Nephron progenitor cell (in vitro differentiated cells): Measurements from ENCODE around the gene CRELD1.

Experiments used
- DNase-seq: peaks from one replicate; pipeline ENCODE4 v3.0.0; 2021
- H3K27ac Mint-ChIP-seq: 2 replicates; pipeline ENCODE4 v1.8.0; 2021; ENCODE audit warnings: mild to moderate bottlenecking, moderate library complexity, mixed read lengths
- H3K27me3 Mint-ChIP-seq: 2 replicates; pipeline ENCODE4 v1.8.0; 2021; ENCODE audit warnings: mild to moderate bottlenecking, low read depth, mixed read lengths; ENCODE audit not compliant: poor library complexity
- H3K36me3 Mint-ChIP-seq: 2 replicates; pipeline ENCODE4 v1.8.0; 2021; ENCODE audit warnings: low read depth, mixed read lengths
- H3K4me1 Mint-ChIP-seq: 2 replicates; pipeline ENCODE4 v1.8.0; 2021; ENCODE audit warnings: mixed read lengths
- H3K4me3 Mint-ChIP-seq: 2 replicates; pipeline ENCODE4 v1.8.0; 2021; ENCODE audit warnings: mild to moderate bottlenecking, moderate library complexity, mixed read lengths
- H3K9me3 Mint-ChIP-seq: 2 replicates; pipeline ENCODE4 v1.8.0; 2021; ENCODE audit warnings: mild to moderate bottlenecking, moderate library complexity, mixed read lengths
- TF ChIP-seq, protein P1 (sequence below): fragments of 200-600 bp; sonication (generic); IDR thresholded peaks from 2 replicates; pipeline ENCODE4 v1.5.0; 2021; ENCODE audit warnings: antibody characterized with exemption

CRELD1 gene

DNA sequence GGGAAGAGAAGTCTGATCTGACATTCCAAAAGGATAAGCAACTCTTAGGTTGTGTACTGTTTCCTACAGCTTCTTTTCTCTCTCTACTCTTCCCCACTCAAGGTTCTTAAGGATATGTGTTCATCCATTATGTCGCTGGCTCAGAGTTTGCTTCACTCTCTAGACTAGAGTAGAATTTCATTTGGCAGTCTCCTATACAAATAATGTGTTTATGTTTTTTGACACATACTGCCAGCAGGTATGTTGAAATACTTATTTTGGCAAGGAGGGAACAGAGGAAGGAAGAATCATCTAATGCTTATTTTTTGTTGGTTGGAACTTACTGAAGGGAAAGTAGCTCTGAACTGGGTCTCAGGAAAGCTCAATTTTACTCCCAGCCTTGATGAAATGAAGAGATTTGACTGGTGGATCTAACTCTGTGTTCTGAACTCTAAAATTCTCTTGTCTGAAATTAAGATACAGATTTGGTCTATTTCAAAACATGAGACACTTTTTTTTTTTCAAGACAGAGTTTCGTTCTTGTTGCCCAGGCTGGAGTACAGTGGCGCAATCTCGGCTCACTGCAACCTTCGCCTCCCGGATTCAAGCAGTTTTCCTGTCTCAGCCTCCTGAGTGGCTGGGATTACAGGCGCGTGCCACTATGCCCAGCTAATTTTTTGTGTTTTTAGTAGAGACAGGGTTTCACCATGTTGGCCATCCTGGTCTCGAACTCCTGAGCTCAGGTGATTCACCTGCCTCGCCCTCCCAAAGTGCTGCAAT is 60.6 kb downstream of the CRELD1 start:
- Mint-ChIP-seq H3K36me3 (peaks cover 41% of the 10 kb centered on the region), H3K4me1 (no peaks in the 10 kb centered on the region), H3K27ac (no peak overlapping the region), H3K27me3 (no peaks in the 10 kb centered on the region), H3K4me3 (no peak overlapping the region), H3K9me3 (no peaks in the 10 kb centered on the region)
- TF ChIP-seq, protein P1, sequence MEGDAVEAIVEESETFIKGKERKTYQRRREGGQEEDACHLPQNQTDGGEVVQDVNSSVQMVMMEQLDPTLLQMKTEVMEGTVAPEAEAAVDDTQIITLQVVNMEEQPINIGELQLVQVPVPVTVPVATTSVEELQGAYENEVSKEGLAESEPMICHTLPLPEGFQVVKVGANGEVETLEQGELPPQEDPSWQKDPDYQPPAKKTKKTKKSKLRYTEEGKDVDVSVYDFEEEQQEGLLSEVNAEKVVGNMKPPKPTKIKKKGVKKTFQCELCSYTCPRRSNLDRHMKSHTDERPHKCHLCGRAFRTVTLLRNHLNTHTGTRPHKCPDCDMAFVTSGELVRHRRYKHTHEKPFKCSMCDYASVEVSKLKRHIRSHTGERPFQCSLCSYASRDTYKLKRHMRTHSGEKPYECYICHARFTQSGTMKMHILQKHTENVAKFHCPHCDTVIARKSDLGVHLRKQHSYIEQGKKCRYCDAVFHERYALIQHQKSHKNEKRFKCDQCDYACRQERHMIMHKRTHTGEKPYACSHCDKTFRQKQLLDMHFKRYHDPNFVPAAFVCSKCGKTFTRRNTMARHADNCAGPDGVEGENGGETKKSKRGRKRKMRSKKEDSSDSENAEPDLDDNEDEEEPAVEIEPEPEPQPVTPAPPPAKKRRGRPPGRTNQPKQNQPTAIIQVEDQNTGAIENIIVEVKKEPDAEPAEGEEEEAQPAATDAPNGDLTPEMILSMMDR: no peak
- DNase-seq: no peak
